GM19455 (cell line): ENCODE results near the gene IKZF2.

ENCODE experiments used
- ATAC-seq: cut with Tn5 transposase; IDR thresholded peaks from one replicate; pipeline ENCODE4 v1.9.1; 2021; ENCODE audit not compliant: unreplicated experiment

The IKZF2 gene

DNA sequence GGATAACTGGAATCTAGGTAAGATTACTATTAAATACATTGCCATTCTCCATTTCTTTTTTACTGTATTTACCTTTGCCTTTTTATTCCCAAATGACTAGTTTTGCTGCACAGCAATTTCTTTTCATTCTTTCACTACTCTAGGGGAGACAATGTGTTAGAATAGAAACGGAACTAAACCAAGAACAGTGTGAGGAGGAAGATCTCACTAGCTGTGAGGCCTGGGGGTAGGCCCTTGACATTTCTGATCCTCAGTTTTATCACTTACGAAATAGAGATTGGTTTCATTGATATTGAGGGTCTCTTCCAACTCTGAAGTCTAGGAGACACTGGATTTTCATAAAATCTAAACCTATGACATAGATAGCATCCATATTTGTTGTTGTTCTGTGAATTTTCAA lies 191.1 kb downstream of the IKZF2 start:
- ATAC-seq, result no peak

GRCh38 chr2:212959471-212960117 lies 191.8 kb downstream of the IKZF2 start:
- ATAC-seq, result no peak

GRCh38 chr2:212958757-212959295 lies 192.6 kb downstream of the IKZF2 start:
- no peak for ATAC-seq

DNA sequence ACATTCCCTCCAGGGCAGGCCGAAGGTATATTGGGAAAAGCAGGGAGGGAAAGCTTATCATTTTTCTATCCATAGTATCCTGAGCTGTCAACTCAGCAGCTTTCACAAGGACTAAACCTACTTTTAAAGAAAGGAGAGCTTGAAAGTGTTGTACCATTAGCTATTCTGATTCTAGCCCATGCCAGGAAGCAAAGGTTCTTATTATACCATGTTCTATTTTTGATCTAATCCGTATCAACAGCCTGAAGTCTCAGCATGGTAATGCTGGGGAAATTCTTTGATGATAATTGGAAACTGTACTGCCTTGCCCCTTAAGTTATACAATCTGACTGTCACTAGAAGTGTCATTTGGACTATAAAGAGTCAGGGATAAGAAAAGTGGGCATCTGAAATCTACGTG lies 193.3 kb downstream of the IKZF2 start:
- ATAC-seq, result no peak

DNA sequence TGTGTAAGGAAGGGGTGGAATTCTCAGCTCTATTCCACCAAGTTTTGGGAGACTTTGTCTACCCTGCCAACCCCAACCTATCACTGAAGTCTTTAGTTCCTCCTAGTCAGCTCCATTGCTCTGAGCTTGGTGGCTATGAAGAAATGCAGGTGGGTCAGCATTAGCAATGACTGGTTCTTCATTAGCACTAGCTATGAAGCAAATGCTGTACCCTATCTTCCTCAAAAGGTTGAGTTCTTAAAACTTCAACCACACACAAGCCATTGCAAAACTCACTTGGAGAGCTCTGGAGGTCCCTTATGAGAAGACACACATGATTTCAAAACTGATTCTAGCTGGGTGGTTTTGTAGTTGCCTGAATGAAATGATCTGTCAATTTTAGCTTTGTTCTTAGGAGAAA lies 193.8 kb downstream of the IKZF2 start:
- no peak for ATAC-seq

DNA sequence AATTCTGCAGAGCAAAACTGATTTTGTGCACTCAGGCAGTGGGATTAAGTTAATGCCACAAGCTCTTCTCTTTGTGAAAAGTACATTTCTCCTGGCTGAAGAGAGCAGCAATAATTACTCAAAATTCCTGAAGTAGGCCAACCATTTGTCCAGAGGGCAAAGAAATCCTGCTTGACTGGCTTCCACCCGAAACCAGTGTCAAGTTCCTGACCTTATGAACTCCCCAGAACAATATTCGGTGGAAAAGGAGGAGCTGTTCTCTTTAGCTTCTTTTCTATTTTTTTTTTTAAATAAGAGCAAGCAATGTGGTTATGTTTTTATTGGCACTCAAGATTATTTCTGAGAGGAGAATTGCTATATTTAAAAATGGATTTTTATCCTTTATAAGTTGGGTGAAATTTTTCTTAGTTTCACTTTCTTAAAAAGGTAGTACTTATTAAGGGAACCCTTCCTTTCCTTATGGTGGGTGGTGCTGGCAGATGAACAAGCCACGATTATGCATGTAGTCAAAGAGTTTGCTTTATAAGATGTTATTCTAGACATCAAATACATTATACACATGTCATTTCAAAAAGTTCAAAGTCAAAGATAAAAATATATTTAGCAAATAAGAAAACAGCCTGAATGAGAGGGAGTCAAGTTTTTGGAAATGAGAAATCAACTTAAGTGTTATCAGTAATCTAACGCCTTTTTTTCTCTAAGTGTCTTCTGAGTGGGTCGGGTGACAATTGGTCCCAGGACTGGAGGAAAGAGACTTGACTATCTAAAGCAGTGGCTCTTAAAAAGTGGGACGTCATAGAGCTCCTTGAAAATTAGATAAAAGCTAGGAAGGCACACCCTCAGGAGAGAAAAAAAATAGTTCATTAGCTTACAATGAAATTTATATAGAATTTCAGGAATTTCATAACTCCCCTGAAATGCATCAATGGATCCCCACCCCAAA lies 194.5 kb downstream of the IKZF2 start:
- no peak for ATAC-seq

GRCh38 chr2:212953170-212953920 lies 198.1 kb downstream of the IKZF2 start:
- peak; percentile 86 for ATAC-seq

- ATAC-seq, result no peak
Observed at GRCh38 chr2:212949786-212950185, 201.6 kb downstream of the IKZF2 start.
